Measurements from ENCODE around the gene MED1. TPM values are rescaled to one million over a fixed set of nuclear protein-coding genes. Genes with fewer than 3 reads are reported as not detected.

Gene MED1
- polyA plus RNA-seq, 1 donor (not counting 4 experiments of a cell fraction or from before 2014, with no cell fraction given), result 31.1 TPM

DNA sequence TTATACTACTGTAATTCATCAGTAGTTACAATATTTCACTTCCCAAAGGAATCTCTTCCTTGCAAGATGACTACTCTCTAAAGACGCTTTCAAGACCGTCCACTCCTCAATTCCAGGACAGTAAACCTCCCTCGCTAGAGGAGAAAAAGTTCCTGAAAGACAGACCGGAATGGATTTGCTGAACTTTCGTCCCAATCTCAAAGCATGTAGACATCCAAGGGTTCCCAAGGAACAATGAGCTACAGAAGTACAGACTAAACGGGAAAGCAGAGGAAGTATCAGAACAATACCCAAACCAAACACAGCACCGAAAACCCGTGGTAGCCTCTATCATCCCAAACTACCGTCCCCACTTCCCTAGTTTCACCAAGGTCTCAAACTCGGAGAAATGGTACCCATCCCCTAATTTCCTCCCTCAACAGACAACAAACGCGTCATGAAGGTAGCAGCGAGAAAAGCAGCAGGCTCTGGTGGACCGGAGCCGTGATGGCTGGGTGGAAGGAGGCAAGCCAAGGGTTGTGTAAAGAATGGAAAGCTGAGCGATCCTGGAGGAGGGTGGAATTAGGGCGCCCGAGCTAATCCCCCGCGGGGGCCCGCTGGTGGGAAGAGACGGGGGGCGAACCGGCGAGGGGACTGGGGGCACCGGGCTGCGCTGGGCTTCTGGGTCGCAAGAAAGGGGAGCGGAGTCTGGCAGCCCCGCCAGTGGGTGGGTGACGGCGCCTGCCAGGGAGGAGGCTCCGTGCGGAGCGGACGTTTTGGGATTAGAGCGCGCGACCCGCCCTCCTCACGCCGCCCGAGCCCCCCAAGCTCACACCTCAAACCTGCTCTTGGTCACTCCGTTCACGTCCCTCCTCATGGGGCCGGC lies 50.3 kb downstream of the MED1 start:
- Histone ChIP-seq H3K4me3 (ENCODE audit: control insufficient read depth in 2 of 3, extremely low read depth in 1 of 3, insufficient read depth in 2 of 3, low read depth in 1 of 3, low read length in 3 of 3) (peak overlapping the region; percentile 69 to 96 (median 73)), H4K20me1 (ENCODE audit: control insufficient read depth, extremely low read depth, insufficient read depth, low read length) (no peaks in the 10 kb centered on the region), H3K9me3 (ENCODE audit: control insufficient read depth, low read depth, low read length) (no peaks in the 10 kb centered on the region), H3K4me2 (ENCODE audit: control insufficient read depth, extremely low read depth, insufficient read depth, low read depth, low read length) (peak overlapping the region; percentile 99), H2AFZ (ENCODE audit: control insufficient read depth, low read length) (peak overlapping the region; percentile 48), H3K36me3 (ENCODE audit: control insufficient read depth in 2 of 2, extremely low read depth in 1 of 2, insufficient read depth in 2 of 2, low read length in 2 of 2) (no peaks in the 10 kb centered on the region), H3K79me2 (ENCODE audit: control insufficient read depth, insufficient read depth, low read length) (peaks cover 3% of the 10 kb centered on the region), H3K9me1 (ENCODE audit: control insufficient read depth, extremely low read depth, insufficient read depth, low read length) (no peaks in the 10 kb centered on the region), H3K27ac (ENCODE audit: control insufficient read depth, insufficient read depth, low read length) (peak overlapping the region; percentile 73), H3K4me1 (ENCODE audit: control insufficient read depth, extremely low read depth, insufficient read depth, low read length) (peaks cover 19% of the 10 kb centered on the region), H3K9ac (ENCODE audit: control insufficient read depth, extremely low read depth, insufficient read depth, low read length) (peak overlapping the region; percentile 84), H3K27me3 (ENCODE audit: control insufficient read depth, extremely low read depth, insufficient read depth, low read length) (no peaks in the 10 kb centered on the region)
- TF ChIP-seq EZH2 (IDR thresholded peaks at IDR 0.05; ENCODE audit: low read length), result no peak
- TF ChIP-seq, protein P1, sequence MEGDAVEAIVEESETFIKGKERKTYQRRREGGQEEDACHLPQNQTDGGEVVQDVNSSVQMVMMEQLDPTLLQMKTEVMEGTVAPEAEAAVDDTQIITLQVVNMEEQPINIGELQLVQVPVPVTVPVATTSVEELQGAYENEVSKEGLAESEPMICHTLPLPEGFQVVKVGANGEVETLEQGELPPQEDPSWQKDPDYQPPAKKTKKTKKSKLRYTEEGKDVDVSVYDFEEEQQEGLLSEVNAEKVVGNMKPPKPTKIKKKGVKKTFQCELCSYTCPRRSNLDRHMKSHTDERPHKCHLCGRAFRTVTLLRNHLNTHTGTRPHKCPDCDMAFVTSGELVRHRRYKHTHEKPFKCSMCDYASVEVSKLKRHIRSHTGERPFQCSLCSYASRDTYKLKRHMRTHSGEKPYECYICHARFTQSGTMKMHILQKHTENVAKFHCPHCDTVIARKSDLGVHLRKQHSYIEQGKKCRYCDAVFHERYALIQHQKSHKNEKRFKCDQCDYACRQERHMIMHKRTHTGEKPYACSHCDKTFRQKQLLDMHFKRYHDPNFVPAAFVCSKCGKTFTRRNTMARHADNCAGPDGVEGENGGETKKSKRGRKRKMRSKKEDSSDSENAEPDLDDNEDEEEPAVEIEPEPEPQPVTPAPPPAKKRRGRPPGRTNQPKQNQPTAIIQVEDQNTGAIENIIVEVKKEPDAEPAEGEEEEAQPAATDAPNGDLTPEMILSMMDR (optimal IDR thresholded peaks at IDR 0.05 in 1 of 3, IDR thresholded peaks at IDR 0.05 in 1 of 3, conservative IDR thresholded peaks at IDR 0.05 in 1 of 3; ENCODE audit: extremely low read depth in 1 of 3, insufficient read depth in 2 of 3, low read length in 3 of 3), result no peak
- FAIRE-seq (no peak), DNase-seq (ENCODE audit: low read depth, low spot score) (no peak)
- dilution Hi-C loops (cut with MboI; ENCODE audit: extremely low pct_ligation_motif_present, low sequenced_read_pairs), result no loop called here

DNA sequence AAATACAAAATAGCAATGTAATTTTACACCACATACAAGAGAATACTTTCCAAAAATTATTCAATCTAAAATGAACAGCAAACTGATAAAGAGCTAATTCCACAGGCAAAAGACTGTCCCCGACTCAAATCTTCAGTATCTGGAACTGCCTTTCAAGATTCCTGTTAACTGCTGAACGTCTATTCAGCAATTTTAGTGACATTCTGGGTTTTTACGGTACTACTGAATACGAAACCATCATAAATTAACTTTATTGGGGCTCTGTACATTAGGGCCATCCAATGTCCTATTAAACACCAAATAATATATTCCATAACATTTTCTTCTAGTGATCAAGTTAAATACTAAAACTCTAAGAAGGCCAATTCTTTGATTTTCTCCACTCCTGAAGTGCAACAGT lies 51.3 kb downstream of the MED1 start:
- Histone ChIP-seq H4K20me1 (ENCODE audit: control insufficient read depth, extremely low read depth, insufficient read depth, low read length) (no peaks in the 10 kb centered on the region), H3K9me3 (ENCODE audit: control insufficient read depth, low read depth, low read length) (no peaks in the 10 kb centered on the region), H3K36me3 (ENCODE audit: control insufficient read depth in 2 of 2, extremely low read depth in 1 of 2, insufficient read depth in 2 of 2, low read length in 2 of 2) (no peaks in the 10 kb centered on the region), H3K4me3 (ENCODE audit: control insufficient read depth in 2 of 3, extremely low read depth in 1 of 3, insufficient read depth in 2 of 3, low read depth in 1 of 3, low read length in 3 of 3) (peak overlapping the region in 1 of 3 experiments; percentile 73), H3K4me2 (ENCODE audit: control insufficient read depth, extremely low read depth, insufficient read depth, low read depth, low read length) (peak overlapping the region; percentile 99), H3K27me3 (ENCODE audit: control insufficient read depth, extremely low read depth, insufficient read depth, low read length) (no peaks in the 10 kb centered on the region), H3K79me2 (ENCODE audit: control insufficient read depth, insufficient read depth, low read length) (peaks cover 3% of the 10 kb centered on the region), H3K9ac (ENCODE audit: control insufficient read depth, extremely low read depth, insufficient read depth, low read length) (no peak overlapping the region), H3K4me1 (ENCODE audit: control insufficient read depth, extremely low read depth, insufficient read depth, low read length) (peaks cover 15% of the 10 kb centered on the region), H3K9me1 (ENCODE audit: control insufficient read depth, extremely low read depth, insufficient read depth, low read length) (no peaks in the 10 kb centered on the region), H3K27ac (ENCODE audit: control insufficient read depth, insufficient read depth, low read length) (no peak overlapping the region), H2AFZ (ENCODE audit: control insufficient read depth, low read length) (no peak overlapping the region)
- TF ChIP-seq, protein P1 (optimal IDR thresholded peaks at IDR 0.05 in 1 of 3, IDR thresholded peaks at IDR 0.05 in 1 of 3, conservative IDR thresholded peaks at IDR 0.05 in 1 of 3; ENCODE audit: extremely low read depth in 1 of 3, insufficient read depth in 2 of 3, low read length in 3 of 3), result no peak
- no peak for TF ChIP-seq EZH2 (IDR thresholded peaks at IDR 0.05; ENCODE audit: low read length)
- DNase-seq (ENCODE audit: low read depth, low spot score) (no peak), FAIRE-seq (no peak)
- dilution Hi-C loops (cut with MboI; ENCODE audit: extremely low pct_ligation_motif_present, low sequenced_read_pairs), result no loop called here
